Mesodermal cell (in vitro differentiated cells): Measurements from ENCODE around the gene SFRP5.

Source experiments
- H3K27ac ChIP-seq: 2 replicates; pipeline ENCODE4 v1.7.0; 2013; ENCODE audit warnings: mild to moderate bottlenecking, low read depth, low read length, moderate library complexity; ENCODE audit not compliant: severe bottlenecking
- H3K36me3 ChIP-seq: 2 replicates; pipeline ENCODE4 v1.7.1; 2013; ENCODE audit warnings: mild to moderate bottlenecking, low read length, moderate library complexity; ENCODE audit not compliant: control insufficient read depth, insufficient read depth
- H3K4me1 ChIP-seq: one replicate; pipeline ENCODE4 v1.7.1; 2013; ENCODE audit warnings: mild to moderate bottlenecking, low read length; ENCODE audit not compliant: insufficient read depth, control insufficient read depth, poor library complexity, severe bottlenecking
- H3K4me3 ChIP-seq: 2 replicates; pipeline ENCODE4 v1.7.0; 2013; ENCODE audit warnings: low read length, control low read depth, mild to moderate bottlenecking; ENCODE audit not compliant: insufficient read depth, poor library complexity, severe bottlenecking; ENCODE audit errors: extremely low read depth
- H3K9me3 ChIP-seq: 2 replicates; pipeline ENCODE4 v1.7.1; 2013; ENCODE audit warnings: mild to moderate bottlenecking, low read length, moderate library complexity; ENCODE audit not compliant: control insufficient read depth
- WGBS, 2 experiments: methylation state at CpG; one replicate each; pipeline ENCODE4 v1.1.5; 2013; ENCODE audit warnings: missing lambda C conversion rate in 2 of 2; ENCODE audit not compliant: insufficient coverage in 2 of 2; 5-methylcytosine and 5-hydroxymethylcytosine counted together

SFRP5 gene

GRCh38 chr10:97805096-97805884 lies 33.5 kb upstream of the SFRP5 start:
- no peak overlapping the region for H3K27ac ChIP-seq
- H3K9me3 ChIP-seq, result no peaks in the 10 kb centered on the region
- 61 to 65% methylated on average over 5 to 10 of the region's 12 CpGs for WGBS, 2 experiments
- H3K36me3 ChIP-seq, result no peaks in the 10 kb centered on the region
- H3K4me3 ChIP-seq, result no peak overlapping the region
- H3K4me1 ChIP-seq, result no peaks in the 10 kb centered on the region

DNA sequence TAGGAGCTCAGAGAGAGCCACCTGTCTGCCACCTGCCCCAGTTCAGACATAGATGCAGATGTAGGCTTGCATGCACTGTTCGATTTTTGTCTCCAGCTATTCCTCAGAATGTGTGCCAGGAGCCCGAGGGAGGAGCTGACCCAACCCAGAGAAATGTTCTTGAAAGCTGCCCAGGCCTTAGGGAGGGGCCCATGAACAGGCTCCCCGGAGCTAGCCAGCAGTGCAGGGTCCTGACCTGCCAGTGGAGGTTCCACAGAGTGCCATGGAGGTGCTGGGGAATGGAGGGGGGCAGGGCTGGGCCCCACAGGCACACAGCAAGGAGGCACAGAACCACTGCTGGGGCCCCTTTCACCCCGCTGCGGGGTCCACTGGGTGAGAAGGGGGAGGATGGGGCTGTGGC lies 29.6 kb upstream of the SFRP5 start:
- Histone ChIP-seq H3K4me1 (no peaks in the 10 kb centered on the region), H3K9me3 (peaks cover 9% of the 10 kb centered on the region), H3K27ac (no peak overlapping the region), H3K36me3 (no peaks in the 10 kb centered on the region), H3K4me3 (no peak overlapping the region)
- WGBS, 2 experiments, result 89 to 91% methylated on average over 5 of the region's 5 CpGs

GRCh38 chr10:97800474-97800873 lies 28.7 kb upstream of the SFRP5 start:
- no peak overlapping the region for H3K27ac ChIP-seq
- H3K4me3 ChIP-seq, result no peak overlapping the region
- WGBS, 2 experiments, result 88 to 95% methylated on average over 4 to 6 of the region's 9 CpGs
- no peaks in the 10 kb centered on the region for H3K4me1 ChIP-seq
- H3K36me3 ChIP-seq, result no peaks in the 10 kb centered on the region
- H3K9me3 ChIP-seq, result peaks cover 9% of the 10 kb centered on the region

DNA sequence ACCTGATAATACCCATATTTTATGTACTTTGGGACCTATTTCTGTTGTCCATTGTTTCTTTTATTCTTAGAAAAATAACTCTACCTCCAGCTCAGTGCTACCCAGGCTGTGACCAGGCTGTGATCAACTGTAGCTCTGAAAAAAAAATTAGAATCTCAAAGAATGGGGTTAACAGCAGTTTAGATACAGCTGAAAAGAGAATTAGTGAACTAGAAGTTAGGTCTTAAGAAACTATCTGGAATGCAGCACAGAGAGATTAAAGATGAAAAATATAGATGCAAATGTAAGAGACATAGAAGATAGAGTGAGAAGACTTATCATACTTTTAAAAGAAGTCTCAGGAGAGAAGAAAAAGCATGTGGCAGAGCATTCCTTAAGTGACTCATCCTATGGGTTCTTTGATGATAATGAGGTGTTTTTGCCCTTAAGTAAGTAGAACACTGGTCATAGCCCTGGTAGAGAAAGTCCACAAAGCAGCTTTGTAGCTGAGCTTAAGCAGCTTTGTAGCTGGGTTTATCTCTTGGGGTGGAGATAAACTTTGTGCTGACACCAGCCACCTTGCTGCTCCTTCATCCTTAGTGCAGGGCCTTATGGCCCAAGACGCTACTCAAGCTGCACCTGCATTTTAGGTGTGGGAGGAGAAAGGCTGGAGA lies 27.3 kb upstream of the SFRP5 start:
- Histone ChIP-seq H3K4me3 (no peak overlapping the region), H3K27ac (no peak overlapping the region), H3K9me3 (peaks cover 9% of the 10 kb centered on the region), H3K36me3 (no peaks in the 10 kb centered on the region), H3K4me1 (no peaks in the 10 kb centered on the region)
- WGBS, 2 experiments, result no CpG with 5 or more reads among the region's 1 CpG

DNA sequence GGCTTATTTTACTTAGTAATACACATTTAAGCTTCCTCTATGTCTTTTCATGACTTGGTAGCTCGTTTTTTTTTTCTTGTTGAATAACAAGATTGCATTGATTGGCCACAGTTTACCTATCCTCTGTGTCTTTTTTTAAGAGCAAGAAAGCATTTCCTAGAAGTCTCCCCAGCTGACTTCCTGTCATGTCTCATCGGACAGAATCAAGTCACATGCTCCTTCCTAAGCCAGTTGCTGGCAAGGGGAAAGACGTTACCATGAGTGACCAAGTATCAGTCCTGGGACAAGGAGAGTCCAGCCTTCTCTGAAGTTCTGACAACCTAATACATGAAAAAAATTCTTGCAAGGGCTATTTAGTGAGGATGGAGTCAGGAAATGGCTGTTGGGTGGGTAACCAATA lies 24.9 kb upstream of the SFRP5 start:
- no peak overlapping the region for H3K27ac ChIP-seq
- peaks cover 9% of the 10 kb centered on the region for H3K9me3 ChIP-seq
- H3K4me1 ChIP-seq, result no peaks in the 10 kb centered on the region
- no peak overlapping the region for H3K4me3 ChIP-seq
- 40 to 83% methylated on average over 2 to 3 of the region's 3 CpGs for WGBS, 2 experiments
- no peaks in the 10 kb centered on the region for H3K36me3 ChIP-seq

- 33 to 40% methylated on average over 2 of the region's 4 CpGs for WGBS, 2 experiments
Observed at GRCh38 chr10:97795886-97796285, 24.1 kb upstream of the SFRP5 start.

DNA sequence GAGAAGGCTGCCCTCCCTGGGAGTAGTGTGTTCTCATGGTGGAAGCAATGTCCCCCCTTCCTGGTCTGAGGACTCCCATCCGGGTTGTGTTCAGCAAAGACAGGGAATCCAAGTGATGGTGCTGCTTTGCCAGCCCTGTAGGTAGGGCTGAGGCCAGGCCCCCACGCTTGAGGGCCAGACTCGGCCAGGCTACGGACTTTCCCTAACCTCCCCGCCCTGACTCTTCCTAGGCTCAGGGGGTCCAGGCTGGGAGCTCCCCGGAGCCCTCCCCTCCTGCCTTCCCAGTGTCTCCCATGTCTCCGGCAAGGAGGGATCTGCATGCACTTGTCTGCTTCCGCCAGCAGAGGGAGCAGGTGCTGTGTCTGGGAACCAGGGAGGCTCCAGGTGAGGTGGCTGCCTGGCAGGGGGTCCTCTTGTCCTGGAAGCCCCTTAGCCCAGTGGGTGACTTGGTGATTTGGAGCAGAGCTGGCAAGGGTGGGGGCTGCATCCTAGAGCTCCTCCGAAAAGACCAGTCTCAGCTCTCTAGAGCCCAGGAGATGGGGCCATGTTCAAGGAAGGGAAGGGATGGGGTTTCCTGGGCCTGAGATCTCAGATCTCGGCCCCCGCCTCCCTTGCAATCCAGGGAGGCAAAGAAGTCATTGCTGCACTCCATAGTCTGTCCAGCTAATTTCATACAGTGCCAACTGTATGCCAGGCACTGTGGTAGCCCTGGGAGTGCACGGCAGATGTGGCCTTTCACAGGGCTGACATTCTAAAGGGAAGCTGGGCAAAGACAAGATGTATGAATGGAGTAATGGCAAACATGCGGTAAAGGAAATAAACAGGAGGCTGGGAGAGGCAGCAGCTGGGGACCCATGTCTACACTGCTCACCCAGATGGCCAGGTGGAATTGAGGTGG lies 20.3 kb upstream of the SFRP5 start:
- H3K9me3 ChIP-seq, result no peaks in the 10 kb centered on the region
- 30 to 45% methylated on average over 9 of the region's 13 CpGs for WGBS, 2 experiments

More at GRCh38 chr10:97795886-97796285, 24.1 kb upstream of the SFRP5 start:
- Histone ChIP-seq H3K27ac (no peak overlapping the region), H3K36me3 (no peaks in the 10 kb centered on the region), H3K9me3 (peaks cover 9% of the 10 kb centered on the region), H3K4me1 (no peaks in the 10 kb centered on the region), H3K4me3 (no peak overlapping the region)

GRCh38 chr10:97789770-97790397 lies 18.1 kb upstream of the SFRP5 start:
- H3K4me1 ChIP-seq, result peaks cover 8% of the 10 kb centered on the region
- no peaks in the 10 kb centered on the region for H3K9me3 ChIP-seq
- H3K27ac ChIP-seq, result no peak overlapping the region
- H3K4me3 ChIP-seq, result no peak overlapping the region
- WGBS, 2 experiments, result 82 to 90% methylated on average over 4 to 5 of the region's 6 CpGs
- H3K36me3 ChIP-seq, result no peaks in the 10 kb centered on the region

More for the DNA sequence above, 20.3 kb upstream of the SFRP5 start:
- H3K4me3 ChIP-seq, result no peak overlapping the region
- no peak overlapping the region for H3K27ac ChIP-seq
- peaks cover 8% of the 10 kb centered on the region for H3K4me1 ChIP-seq
- no peaks in the 10 kb centered on the region for H3K36me3 ChIP-seq

DNA sequence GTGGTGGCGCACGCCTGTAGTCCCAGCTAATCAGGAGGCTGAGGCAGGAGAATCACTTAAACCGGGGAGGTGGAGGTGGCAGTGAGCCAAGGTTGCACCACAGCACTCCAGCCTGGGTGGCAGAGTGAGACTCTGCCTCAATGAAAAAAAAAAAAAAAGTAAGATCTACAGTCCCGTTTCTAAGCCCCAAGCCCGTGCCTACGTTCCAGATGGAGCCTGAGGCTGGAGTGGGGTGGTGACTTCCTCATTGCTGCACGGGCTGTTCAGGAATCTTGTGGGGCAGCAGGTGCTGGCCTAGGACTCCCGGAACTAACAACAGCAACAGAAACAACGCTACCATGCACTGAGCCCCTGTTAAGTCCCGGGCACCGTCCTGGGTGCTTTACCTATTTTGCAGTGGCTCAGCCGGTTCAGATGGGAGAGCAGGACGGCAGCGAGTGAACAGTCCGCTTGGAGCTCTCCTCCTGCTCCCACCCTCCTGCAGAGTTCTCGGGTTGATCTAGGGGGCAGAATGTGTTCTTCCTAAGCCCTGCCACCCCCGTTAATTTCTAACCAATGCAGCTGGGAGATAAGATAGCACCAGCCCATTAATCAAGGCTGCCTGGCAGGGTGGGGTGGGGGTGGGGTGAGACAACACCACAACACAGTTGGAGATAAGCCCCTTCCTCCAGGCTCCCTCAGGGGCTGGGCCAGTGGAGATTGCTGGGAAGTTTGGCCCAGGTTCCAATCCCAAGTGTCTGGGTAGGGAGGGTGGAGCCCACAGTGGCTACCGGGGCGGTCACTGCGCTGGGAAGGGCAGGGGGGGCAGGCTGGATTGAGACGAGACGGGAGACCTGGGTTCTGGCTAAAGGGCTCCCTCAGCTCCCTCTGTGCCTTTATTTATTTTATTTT lies 17.0 kb upstream of the SFRP5 start:
- peaks cover 8% of the 10 kb centered on the region for H3K4me1 ChIP-seq
- 74 to 85% methylated on average over 10 of the region's 22 CpGs for WGBS, 2 experiments
- no peak overlapping the region for H3K27ac ChIP-seq
- no peak overlapping the region for H3K4me3 ChIP-seq
- no peaks in the 10 kb centered on the region for H3K36me3 ChIP-seq
- no peaks in the 10 kb centered on the region for H3K9me3 ChIP-seq
